ENCODE data around the gene PRRT1.

GRCh38 chr6:32113386-32114352, 38.1 kb downstream of the PRRT1 start:
- TF ChIP-seq CTCF (IDR thresholded peaks at IDR 0.05; ENCODE audit: insufficient read depth, low read length, poor library complexity, severe bottlenecking), result no peak
- TF ChIP-seq EZH2phosphoT487 (conservative IDR thresholded peaks at IDR 0.05; ENCODE audit: low read length), result no peak

All from SU-DHL-6 (cell line).